Hematopoietic multipotent progenitor cell treated with erythropoietin and hydrocortisone succinate and interleukin-3 and kit ligand, for 6 days (in vitro differentiated cells): ENCODE data around the gene LRRTM2.
"Not testable (repeated sequence)": the region's sequence is repeated elsewhere in the genome, so short reads cannot be mapped to it uniquely, and the experiment has no call there.

Experiments
- DNase-seq: peaks from one replicate; pipeline ENCODE4 v3.0.0-alpha.2; 2015

Gene LRRTM2

DNA sequence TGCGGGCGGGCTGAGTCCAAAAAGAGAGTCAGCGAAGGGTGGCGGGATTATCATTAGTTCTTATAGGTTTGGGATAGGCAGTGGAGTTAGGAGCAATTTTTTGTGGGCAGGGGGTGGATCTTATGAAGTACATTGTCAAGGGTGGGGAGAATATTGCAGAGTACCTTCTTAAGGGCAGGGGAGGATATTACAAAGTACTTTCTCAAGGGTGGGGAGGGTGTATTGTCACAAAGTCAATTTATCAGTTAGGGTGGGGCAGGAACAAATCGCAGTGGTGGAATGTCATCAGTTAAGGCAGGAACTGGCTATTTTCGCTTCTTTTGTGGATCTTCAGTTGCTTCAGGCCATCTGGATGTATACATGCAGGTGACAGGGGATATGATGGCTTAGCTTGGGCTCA, 40.3 kb downstream of the LRRTM2 start:
- not testable (repeated sequence) for DNase-seq

DNA sequence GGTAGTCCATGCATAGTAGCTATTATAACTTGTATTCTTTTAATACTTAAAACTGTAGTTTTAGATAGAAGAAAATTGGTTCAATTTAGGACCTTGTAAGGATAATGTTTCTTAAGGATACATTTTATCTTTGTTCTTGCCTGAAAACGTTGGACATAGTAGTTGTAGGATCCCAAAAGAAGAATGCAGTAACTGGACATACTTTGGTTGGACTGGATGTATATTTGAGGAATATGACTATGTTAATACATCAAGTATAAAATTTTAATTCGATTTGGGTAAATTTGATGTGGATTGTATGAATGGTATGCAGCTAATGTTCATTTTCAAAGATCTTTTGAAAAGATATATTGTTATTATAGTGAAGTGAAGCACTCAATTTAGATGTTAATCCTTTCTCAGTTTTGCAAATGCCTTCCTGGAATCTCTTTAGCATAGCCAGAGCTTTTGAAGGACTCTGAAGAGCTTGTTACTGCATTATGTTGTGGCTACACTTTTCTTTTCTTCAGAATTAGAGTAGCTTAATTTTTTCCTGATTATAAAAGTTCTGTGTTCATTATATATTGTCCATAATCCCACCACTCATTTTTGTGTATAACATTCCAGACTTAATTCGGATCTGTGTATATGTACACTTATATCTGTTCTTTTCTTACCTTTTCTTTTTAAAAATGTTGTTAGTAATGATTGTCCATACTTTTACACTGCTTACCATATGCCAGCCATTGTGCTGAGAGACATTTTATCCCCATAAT, 41.2 kb downstream of the LRRTM2 start:
- DNase-seq: no peak

DNA sequence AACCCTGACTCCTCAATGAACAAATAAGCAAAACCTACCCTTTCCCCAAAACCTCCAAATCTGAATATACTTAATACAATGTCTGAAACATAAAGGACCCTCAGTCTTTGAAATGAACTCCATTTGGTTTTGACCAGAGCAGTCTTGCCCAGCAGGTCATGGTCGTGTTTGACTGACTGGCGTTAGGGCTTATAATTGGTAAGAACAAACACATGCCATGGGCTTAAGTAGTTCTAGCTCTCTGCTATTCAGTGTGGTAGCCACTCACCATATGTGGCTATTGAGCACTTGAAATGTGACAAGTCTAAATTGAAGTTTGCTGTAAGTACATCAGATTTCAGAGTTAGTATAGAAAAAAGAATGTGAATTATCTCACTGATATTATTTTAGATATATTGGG, 42.1 kb downstream of the LRRTM2 start:
- no peak for DNase-seq

DNA sequence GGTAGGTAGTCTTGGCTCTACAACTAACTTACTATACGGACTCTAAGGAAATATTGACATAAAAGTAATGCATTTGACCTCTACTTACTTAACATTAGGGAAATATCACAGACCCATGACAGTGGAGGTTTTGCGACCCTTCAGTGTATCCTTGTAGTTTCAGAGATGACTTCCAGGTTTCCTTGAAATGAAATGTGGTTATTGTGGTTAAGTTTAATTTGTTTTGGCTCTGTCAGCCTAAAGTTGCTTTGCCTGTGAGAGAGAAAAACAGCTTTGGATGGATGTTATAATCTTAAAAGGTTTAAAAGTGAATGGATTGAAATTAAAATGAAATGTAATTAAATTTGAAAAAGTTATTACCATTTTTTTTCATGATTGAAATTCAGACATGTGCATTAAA, 42.9 kb downstream of the LRRTM2 start:
- DNase-seq: peak; percentile 10

DNA sequence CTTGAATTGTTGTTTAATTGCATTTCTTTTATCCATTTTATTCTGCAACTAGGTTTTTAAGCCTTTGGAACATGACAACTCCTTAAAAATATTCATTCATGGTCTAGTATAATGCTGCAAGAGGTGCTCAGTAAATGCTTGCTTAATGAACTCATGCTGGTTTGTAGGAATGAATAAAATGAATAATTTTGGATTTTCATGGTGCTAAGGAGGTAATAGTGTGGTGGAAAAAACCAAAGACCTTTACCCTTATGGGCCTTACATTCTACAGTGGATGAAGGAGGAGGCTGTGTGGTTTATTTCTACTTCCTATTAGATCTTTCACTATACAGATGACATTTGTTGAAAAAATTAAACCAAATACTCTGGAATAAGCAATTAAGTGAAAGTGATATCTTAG, 43.4 kb downstream of the LRRTM2 start:
- no peak for DNase-seq

DNA sequence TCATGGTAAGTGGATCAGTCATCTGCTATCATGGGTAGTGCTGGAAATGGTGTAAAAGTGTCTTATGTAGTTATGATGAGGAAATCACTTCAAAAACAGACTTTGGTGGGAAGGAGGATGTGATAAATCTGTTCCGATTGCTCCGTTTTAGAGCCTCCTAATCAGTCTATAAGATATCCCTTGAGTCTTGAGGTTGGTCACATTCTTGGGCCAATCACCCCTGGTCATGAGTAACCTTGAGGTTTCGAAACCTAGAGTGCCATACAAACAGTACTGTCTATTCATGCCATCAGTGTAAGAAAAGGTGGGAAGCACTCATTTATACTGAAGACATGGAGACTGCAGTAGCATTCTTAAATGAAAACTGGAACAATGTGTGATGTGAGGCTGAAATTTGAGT, 45.8 kb downstream of the LRRTM2 start:
- DNase-seq: no peak

GRCh38 chr5:138828556-138828955, 46.6 kb downstream of the LRRTM2 start:
- DNase-seq: no peak

DNA sequence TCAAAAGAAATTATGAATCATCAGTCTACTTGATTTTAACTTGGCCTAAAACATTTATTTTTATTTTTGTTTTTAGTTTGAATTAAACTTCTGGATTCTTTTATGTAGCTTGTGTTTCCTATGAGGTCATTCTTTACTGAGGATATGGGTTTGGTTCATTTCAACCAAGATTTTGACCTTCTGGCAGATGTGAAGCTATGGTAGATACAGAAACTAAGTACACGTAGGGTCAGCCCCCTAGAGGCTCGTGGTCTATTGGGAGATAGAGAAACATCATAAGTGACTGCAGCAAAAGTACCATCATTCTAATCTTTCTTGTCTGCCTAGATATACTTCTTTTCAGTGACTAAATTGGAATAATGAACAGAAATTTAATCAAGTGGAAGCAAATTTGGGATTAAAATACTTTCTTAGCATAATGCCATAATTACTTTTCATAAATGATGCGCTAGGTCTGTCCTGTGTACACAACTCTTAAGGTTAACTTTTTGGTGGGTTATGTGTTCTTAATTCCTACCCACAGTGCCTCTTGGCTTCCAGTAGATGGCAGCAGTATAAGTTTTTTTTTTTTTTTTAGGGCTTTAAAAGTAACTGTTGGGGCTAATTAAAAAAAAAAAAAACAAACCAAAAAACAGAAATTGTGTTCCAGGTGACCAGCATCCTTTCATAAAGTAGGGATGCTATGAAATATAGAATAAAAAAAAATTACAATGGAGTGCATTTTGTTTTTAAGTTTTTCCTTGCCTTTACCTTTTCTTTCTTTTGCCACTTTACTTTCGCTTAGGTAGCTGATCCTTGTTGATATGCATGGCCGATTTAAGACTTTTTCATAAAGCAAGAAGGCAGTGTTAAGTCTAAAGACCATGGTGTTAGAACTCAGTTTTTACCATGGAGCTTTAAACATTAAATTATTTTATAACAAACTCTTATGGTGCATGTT, 49.9 kb downstream of the LRRTM2 start:
- peak; percentile 68 for DNase-seq

GRCh38 chr5:138824516-138824915, 50.6 kb downstream of the LRRTM2 start:
- no peak for DNase-seq

GRCh38 chr5:138820695-138821094, 54.4 kb downstream of the LRRTM2 start:
- no peak for DNase-seq

DNA sequence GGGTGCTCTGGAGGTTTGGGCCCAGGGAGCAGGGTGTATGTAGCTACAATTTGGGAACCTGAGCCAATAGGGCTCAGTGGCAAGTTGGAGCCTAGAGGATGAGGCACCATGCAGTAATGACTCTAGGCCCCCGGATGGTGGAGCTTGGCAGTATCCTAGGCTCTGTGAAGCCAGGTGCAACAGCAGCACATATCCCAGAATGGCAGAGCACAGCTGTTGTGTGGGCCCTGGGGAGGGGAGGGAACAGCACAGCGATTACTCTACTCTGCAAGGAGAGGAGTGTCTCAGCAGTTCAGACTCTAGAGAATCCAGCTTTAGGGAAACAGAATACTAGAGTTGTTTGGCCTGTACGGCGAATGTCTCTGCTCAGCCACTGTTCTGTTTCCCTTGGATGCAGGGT, 56.1 kb downstream of the LRRTM2 start:
- DNase-seq: no peak
